GM12878 (cell line): Measurements from ENCODE around the gene CDH4. TPM values are rescaled to one million over a fixed set of nuclear protein-coding genes. Genes with fewer than 3 reads are reported as not detected.

Experiments
- ATAC-seq: fragments of 200-7000 bp; cut with Tn5 transposase; 3 replicates; pipeline ENCODE4 v1.9.1; 2020; ENCODE audit warnings: mild to moderate bottlenecking, moderate library complexity
- BruUV-seq: library from RNA; stranded (reverse); fragments of 400-500 nt; replicated peaks from 2 replicates; lab custom pipeline; 2021; lab: Mats Ljungman, UMichigan
- CTCF ChIA-PET: fragments of 300-600 bp; sonication (Branson Sonifier 250); formaldehyde crosslinking; extraction: SDS; loops from one replicate; lab custom pipeline; 2021; ENCODE audit warnings: inconsistent platforms; lab: Yijun Ruan, JAX
- POLR2A ChIA-PET: fragments of 350-600 bp; formaldehyde crosslinking; extraction: SDS; loops from one replicate; lab custom pipeline; 2021; ENCODE audit warnings: inconsistent platforms; lab: Charles Lee
- RAD21 ChIA-PET: fragments of 300-600 bp; sonication (Branson Sonifier 250); formaldehyde crosslinking; loops from one replicate; lab custom pipeline; 2023; ENCODE audit warnings: antibody characterized with exemption; ENCODE audit not compliant: unreplicated experiment; lab: Charles Lee
- SMC1A ChIA-PET: fragments of 300-600 bp; sonication (Branson Sonifier 250); formaldehyde crosslinking; loops from one replicate; lab custom pipeline; 2023; ENCODE audit not compliant: unreplicated experiment, uncharacterized antibody; lab: Charles Lee
- DNase-seq: peaks from one replicate; pipeline ENCODE4 v3.0.0-alpha.2; 2011; ENCODE audit warnings: low read depth, low spot score
- FAIRE-seq: peaks from 3 replicates; lab custom pipeline; 2011; peaks lifted over from hg19 to GRCh38; lab: Jason Lieb, UNC
- H2AFZ ChIP-seq: 2 replicates; pipeline ENCODE4 v1.6.0; 2011; ENCODE audit warnings: low read depth, low read length, control low read depth; ENCODE audit not compliant: control insufficient read depth
- H3K27ac ChIP-seq: 2 replicates; pipeline ENCODE4 v1.5.1; 2011; ENCODE audit warnings: control low read depth; ENCODE audit not compliant: control insufficient read depth, insufficient read depth
- H3K27me3 ChIP-seq, 2 experiments: replicated peaks in 1 of 2; 2 replicates each; pipeline versions ENCODE4 v1.6.0 to v1.6.1; 2011; ENCODE audit warnings: low read length in 1 of 2; ENCODE audit not compliant: control insufficient read depth in 2 of 2, insufficient read depth in 2 of 2
- H3K36me3 ChIP-seq, 2 experiments: 2 replicates each; pipeline ENCODE4 v1.5.1; 2011; ENCODE audit warnings: low read length in 1 of 2; ENCODE audit not compliant: control insufficient read depth in 2 of 2, insufficient read depth in 2 of 2
- H3K4me1 ChIP-seq: 2 replicates; pipeline ENCODE4 v1.6.1; 2011; ENCODE audit warnings: mild to moderate bottlenecking, low read length, moderate library complexity, mixed read lengths; ENCODE audit not compliant: control insufficient read depth, insufficient read depth
- H3K4me2 ChIP-seq: 2 replicates; pipeline ENCODE4 v1.6.0; 2011; ENCODE audit warnings: control low read depth; ENCODE audit not compliant: control insufficient read depth, insufficient read depth
- H3K4me3 ChIP-seq: fragments of 200-600 bp; sonication (generic); 2 replicates; pipeline ENCODE4 v1.5.1; 2016
- H3K79me2 ChIP-seq: 2 replicates; pipeline ENCODE4 v1.6.0; 2011; ENCODE audit warnings: low read length; ENCODE audit not compliant: control insufficient read depth, insufficient read depth
- H3K9ac ChIP-seq: 2 replicates; pipeline ENCODE4 v1.8.0; 2011; ENCODE audit warnings: low read length, control low read depth, mixed read lengths; ENCODE audit not compliant: control insufficient read depth, insufficient read depth
- H3K9me3 ChIP-seq: replicated peaks from 3 replicates; pipeline ENCODE4 v1.5.1; 2011; ENCODE audit warnings: mild to moderate bottlenecking, low read length; ENCODE audit not compliant: control insufficient read depth, insufficient read depth
- H4K20me1 ChIP-seq: 2 replicates; pipeline ENCODE4 v1.6.0; 2011; ENCODE audit not compliant: control insufficient read depth, insufficient read depth
- ATF2 ChIP-seq: IDR thresholded peaks from 2 replicates; pipeline ENCODE4 v1.6.1; 2012; ENCODE audit warnings: low read length, inconsistent platforms
- BACH1 ChIP-seq: fragments of 450-650 bp; IDR thresholded peaks from 2 replicates; pipeline ENCODE4 v1.6.1; 2017; ENCODE audit warnings: mild to moderate bottlenecking, borderline replicate concordance
- CEBPZ ChIP-seq: fragments of 150-350 bp; IDR thresholded peaks from 2 replicates; pipeline ENCODE4 v1.6.1; 2016; ENCODE audit warnings: low read depth, low read length
- E2F8 ChIP-seq: fragments of 450-650 bp; IDR thresholded peaks from 2 replicates; pipeline ENCODE4 v1.6.1; 2018; ENCODE audit warnings: mild to moderate bottlenecking, low read depth, moderate library complexity; ENCODE audit not compliant: partially characterized antibody
- HDAC6 ChIP-seq: fragments of 200-600 bp; sonication (generic); IDR thresholded peaks from one replicate; pipeline ENCODE4 v1.8.0; 2017; ENCODE audit warnings: antibody characterized with exemption; ENCODE audit not compliant: unreplicated experiment
- KDM1A ChIP-seq: fragments of 200-600 bp; sonication (generic); IDR thresholded peaks from 2 replicates; pipeline ENCODE4 v1.6.1; 2016; ENCODE audit warnings: borderline replicate concordance
- NBN ChIP-seq: fragments of 450-650 bp; IDR thresholded peaks from 2 replicates; pipeline ENCODE4 v1.6.1; 2016
- NFYA ChIP-seq: IDR thresholded peaks from 2 replicates; pipeline ENCODE4 v1.6.1; 2011; ENCODE audit warnings: low read depth, mild to moderate bottlenecking, low read length, improper control_type of control experiment, borderline replicate concordance
- TCF12 ChIP-seq: IDR thresholded peaks from 2 replicates; pipeline ENCODE4 v1.6.1; 2011; ENCODE audit warnings: low read depth, mild to moderate bottlenecking, low read length
- TCF7 ChIP-seq: IDR thresholded peaks from 2 replicates; pipeline ENCODE4 v1.6.1; 2014; ENCODE audit warnings: antibody characterized with exemption, borderline replicate concordance
- ZBTB4 ChIP-seq: fragments of 450-650 bp; formaldehyde crosslinking; IDR thresholded peaks from 2 replicates; pipeline ENCODE4 v1.4.0; 2022; ENCODE audit warnings: mild to moderate bottlenecking, moderate library complexity
- ZSCAN29 ChIP-seq: fragments of 450-650 bp; IDR thresholded peaks from 2 replicates; pipeline ENCODE4 v1.6.1; 2017; ENCODE audit warnings: mild to moderate bottlenecking, moderate library complexity
- whole genome bisulfite sequencing: methylation state at CpG from one replicate; pipeline ENCODE4 v1.1.6; 2016; ENCODE audit warnings: low lambda C conversion rate; ENCODE audit not compliant: insufficient replicate concordance, insufficient coverage; ENCODE audit errors: missing lambda C conversion rate; 5-methylcytosine and 5-hydroxymethylcytosine counted together
- in situ Hi-C: fragments of 300-500 bp; cut with MboI; formaldehyde crosslinking; loops from 9 replicates; pipeline ENCODE4 v1.14.3; 2018; ENCODE audit warnings: mixed read lengths
- intact Hi-C: fragments of 100-400 bp; cut with micrococcal nuclease; formaldehyde crosslinking; loops from one replicate; pipeline ENCODE4 v1.14.2; 2022; ENCODE audit not compliant: unreplicated experiment
- polyA plus RNA-seq, 11 experiments: library from polyadenylated mRNA; depleted of rRNA in 4 of 11; unstranded in 6 of 11; stranded (reverse) in 5 of 11; fragments of >200 nt; fragmentation: Nextera tagmentation in 4 of 11; fragmentation: Illumina TruSeq in 1 of 11; extraction: Ambion mirVana in 4 of 11; extraction: Trizol in 1 of 11; gene quantifications; 1 replicate in 1 of 11; 2 replicates in 10 of 11; pipeline versions ENCODE4 v1.2.1 to v1.2.3, GENCODE V29; 2011 to 2016; ENCODE audit warnings: inconsistent platforms in 2 of 11, missing spikeins in 2 of 11, low read depth in 1 of 11
- total RNA-seq, 4 experiments: library from RNA; depleted of rRNA in 3 of 4; stranded (reverse); fragments of >200 nt in 3 of 4; fragmentation: Illumina TruSeq in 1 of 4; extraction: Trizol in 1 of 4; gene quantifications; 2 replicates each; pipeline versions ENCODE4 v1.2.1 to v1.2.3, GENCODE V29; 2013 to 2021
- TF ChIP-seq, protein P1 (sequence below): IDR thresholded peaks from 2 replicates; pipeline ENCODE4 v1.6.1; 2012; ENCODE audit warnings: low read depth, low read length, improper control_type of control experiment

The CDH4 gene
- total and polyA plus RNA-seq, 10 of the 15 experiments (the other 5 are each of a cell fraction or from before 2014, with no cell fraction given): not detected

- ATAC-seq: no peak
Measured at GRCh38 chr20:61806314-61806713, 554.3 kb downstream of the CDH4 start.

More at GRCh38 chr20:61806314-61806713, 554.3 kb downstream of the CDH4 start:
- Histone ChIP-seq H3K9ac (no peak overlapping the region), H2AFZ (no peak overlapping the region), H3K36me3 (no peaks in the 10 kb centered on the region), H3K4me3 (no peak overlapping the region), H3K4me1 (no peaks in the 10 kb centered on the region), H3K4me2 (no peak overlapping the region), H3K9me3 (no peaks in the 10 kb centered on the region), H3K79me2 (no peaks in the 10 kb centered on the region), H3K27me3 (no peaks in the 10 kb centered on the region; a peak in 2 of 4 replicates), H3K27ac (no peak overlapping the region), H4K20me1 (no peaks in the 10 kb centered on the region)
- FAIRE-seq (no peak), DNase-seq (no peak)
- no TSS peak for BruUV-seq
- ChIA-PET POLR2A (no interaction called here), CTCF (no interaction called here), RAD21 (no interaction called here), SMC1A (no interaction called here)
- intact Hi-C loops: no loop called here
- in situ Hi-C loops: no loop called here
- no peak for TF ChIP-seq KDM1A
- no peak for TF ChIP-seq ATF2
- TF ChIP-seq ZBTB4 (CRISPR knock-in tag): no peak
- no peak for TF ChIP-seq NFYA
- TF ChIP-seq ZSCAN29: no peak
- TF ChIP-seq HDAC6: no peak
- no peak for TF ChIP-seq E2F8
- no peak for TF ChIP-seq CEBPZ
- TF ChIP-seq BACH1: no peak
- TF ChIP-seq TCF12: no peak
- TF ChIP-seq, protein P1, sequence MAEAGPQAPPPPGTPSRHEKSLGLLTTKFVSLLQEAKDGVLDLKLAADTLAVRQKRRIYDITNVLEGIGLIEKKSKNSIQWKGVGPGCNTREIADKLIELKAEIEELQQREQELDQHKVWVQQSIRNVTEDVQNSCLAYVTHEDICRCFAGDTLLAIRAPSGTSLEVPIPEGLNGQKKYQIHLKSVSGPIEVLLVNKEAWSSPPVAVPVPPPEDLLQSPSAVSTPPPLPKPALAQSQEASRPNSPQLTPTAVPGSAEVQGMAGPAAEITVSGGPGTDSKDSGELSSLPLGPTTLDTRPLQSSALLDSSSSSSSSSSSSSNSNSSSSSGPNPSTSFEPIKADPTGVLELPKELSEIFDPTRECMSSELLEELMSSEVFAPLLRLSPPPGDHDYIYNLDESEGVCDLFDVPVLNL: no peak
- TF ChIP-seq TCF7: no peak
- TF ChIP-seq NBN: no peak
- 57% methylated on average over 16 of the region's 16 CpGs for WGBS
